NCI-H524 (cell line): ENCODE results near the gene FGFR2.

Experiments used
- DNase-seq, 2 experiments: peaks; one replicate each; lab custom pipeline; 2025; lab: John Stamatoyannopoulos, UW

Gene FGFR2

GRCh38 chr10:121598263-121599249 is at the start of gene FGFR2:
Gene FGFR2 (minus strand): TSS chr10:121598444. CDS start chr10:121593817, 4,627 bp downstream.
- peak in 1 of 2 experiments; percentile 66 for DNase-seq

GRCh38 chr10:121647401-121647800 is 49.2 kb upstream of the FGFR2 start:
- DNase-seq = no peak

GRCh38 chr10:121645696-121646095 is 47.5 kb upstream of the FGFR2 start:
- no peak for DNase-seq

- no peak for DNase-seq
Measured at GRCh38 chr10:121644501-121644900, 46.3 kb upstream of the FGFR2 start.

GRCh38 chr10:121640266-121640665 is 42.0 kb upstream of the FGFR2 start:
- no peak for DNase-seq

GRCh38 chr10:121639416-121639815 is 41.2 kb upstream of the FGFR2 start:
- no peak for DNase-seq

- no peak for DNase-seq
Measured at GRCh38 chr10:121637437-121637836, 39.2 kb upstream of the FGFR2 start.

GRCh38 chr10:121633056-121633455 is 34.8 kb upstream of the FGFR2 start:
- DNase-seq = no peak

- DNase-seq = no peak
Measured at GRCh38 chr10:121631365-121632029, 33.3 kb upstream of the FGFR2 start.

GRCh38 chr10:121628859-121629258 is 30.6 kb upstream of the FGFR2 start:
- DNase-seq = no peak

GRCh38 chr10:121627876-121628581 is 29.8 kb upstream of the FGFR2 start:
- DNase-seq = no peak

GRCh38 chr10:121624836-121625486 is 26.7 kb upstream of the FGFR2 start:
- peak in 1 of 2 experiments; percentile 41 for DNase-seq

- no peak for DNase-seq
Measured at GRCh38 chr10:121618906-121619305, 20.7 kb upstream of the FGFR2 start.

- DNase-seq = no peak
Measured at GRCh38 chr10:121617176-121617575, 18.9 kb upstream of the FGFR2 start.

- DNase-seq = no peak
Measured at GRCh38 chr10:121616291-121616690, 18.0 kb upstream of the FGFR2 start.

- DNase-seq = no peak
Measured at GRCh38 chr10:121615836-121616235, 17.6 kb upstream of the FGFR2 start.

GRCh38 chr10:121615435-121615793 is 17.2 kb upstream of the FGFR2 start:
- DNase-seq = peak; percentile 46 to 65

GRCh38 chr10:121614613-121615434 is 16.6 kb upstream of the FGFR2 start:
- DNase-seq = no peak

- DNase-seq = no peak
Measured at GRCh38 chr10:121613456-121613855, 15.2 kb upstream of the FGFR2 start.

GRCh38 chr10:121611393-121612159 is 13.3 kb upstream of the FGFR2 start:
- no peak for DNase-seq
